GM12874 (cell line): Measurements from ENCODE around the gene SLC1A2.

Source experiments
- TF ChIP-seq, protein P1 (sequence below): IDR thresholded peaks from 2 replicates; pipeline ENCODE4 v1.5.1; 2011; ENCODE audit warnings: low read depth, mild to moderate bottlenecking, control low read depth, low read length, moderate library complexity; ENCODE audit not compliant: insufficient read depth

The SLC1A2 gene

DNA sequence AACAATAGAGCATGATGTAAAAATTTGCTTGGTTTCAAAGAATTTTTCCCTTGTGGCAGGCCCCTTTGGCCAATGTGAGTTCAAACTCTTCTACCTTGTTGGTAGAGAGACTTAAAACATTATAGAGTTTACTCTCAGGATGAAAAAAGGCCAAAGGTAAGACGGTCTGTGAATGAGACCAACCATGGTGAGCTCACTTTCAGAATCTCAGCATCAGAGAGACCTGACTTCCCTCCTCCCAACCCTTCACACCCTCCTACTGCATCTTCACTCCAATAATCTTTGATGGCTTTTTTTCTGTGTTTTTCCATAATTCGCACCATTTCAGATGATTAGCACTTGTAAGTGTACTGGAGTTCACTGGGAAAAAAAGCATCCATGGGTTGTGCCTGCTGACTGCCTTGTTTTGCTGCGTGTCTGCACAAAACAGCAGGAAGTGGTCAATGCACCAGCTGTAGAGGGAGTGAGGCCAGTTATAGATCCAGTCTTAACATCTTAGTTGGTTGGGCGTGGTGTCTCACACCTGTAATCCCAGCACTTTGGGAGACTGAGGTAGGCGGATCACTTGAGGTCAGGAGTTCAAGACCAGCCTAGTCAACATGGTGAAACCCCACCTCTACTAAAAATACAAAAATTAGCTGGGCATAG, 64.1 kb downstream of the SLC1A2 start:
- TF ChIP-seq, protein P1, sequence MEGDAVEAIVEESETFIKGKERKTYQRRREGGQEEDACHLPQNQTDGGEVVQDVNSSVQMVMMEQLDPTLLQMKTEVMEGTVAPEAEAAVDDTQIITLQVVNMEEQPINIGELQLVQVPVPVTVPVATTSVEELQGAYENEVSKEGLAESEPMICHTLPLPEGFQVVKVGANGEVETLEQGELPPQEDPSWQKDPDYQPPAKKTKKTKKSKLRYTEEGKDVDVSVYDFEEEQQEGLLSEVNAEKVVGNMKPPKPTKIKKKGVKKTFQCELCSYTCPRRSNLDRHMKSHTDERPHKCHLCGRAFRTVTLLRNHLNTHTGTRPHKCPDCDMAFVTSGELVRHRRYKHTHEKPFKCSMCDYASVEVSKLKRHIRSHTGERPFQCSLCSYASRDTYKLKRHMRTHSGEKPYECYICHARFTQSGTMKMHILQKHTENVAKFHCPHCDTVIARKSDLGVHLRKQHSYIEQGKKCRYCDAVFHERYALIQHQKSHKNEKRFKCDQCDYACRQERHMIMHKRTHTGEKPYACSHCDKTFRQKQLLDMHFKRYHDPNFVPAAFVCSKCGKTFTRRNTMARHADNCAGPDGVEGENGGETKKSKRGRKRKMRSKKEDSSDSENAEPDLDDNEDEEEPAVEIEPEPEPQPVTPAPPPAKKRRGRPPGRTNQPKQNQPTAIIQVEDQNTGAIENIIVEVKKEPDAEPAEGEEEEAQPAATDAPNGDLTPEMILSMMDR: no peak

DNA sequence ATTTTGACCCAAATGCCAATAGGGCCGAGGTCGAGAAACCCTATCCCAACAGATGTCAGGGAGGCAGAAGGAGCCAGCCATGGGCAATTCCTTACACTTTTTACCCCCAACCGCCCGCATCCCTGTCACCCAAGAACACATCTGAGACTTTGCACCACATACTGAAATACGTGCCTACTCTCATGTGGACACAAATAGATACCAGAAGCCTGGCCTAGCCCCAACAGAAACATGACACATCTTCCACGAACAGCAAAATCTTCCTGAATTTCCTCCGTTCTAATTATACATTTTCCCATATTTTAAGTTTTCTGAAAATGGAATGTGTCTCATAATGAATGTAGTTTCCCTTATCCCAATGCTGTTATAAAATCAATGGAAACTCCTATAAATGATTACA, 64.7 kb downstream of the SLC1A2 start:
- TF ChIP-seq, protein P1: no peak

DNA sequence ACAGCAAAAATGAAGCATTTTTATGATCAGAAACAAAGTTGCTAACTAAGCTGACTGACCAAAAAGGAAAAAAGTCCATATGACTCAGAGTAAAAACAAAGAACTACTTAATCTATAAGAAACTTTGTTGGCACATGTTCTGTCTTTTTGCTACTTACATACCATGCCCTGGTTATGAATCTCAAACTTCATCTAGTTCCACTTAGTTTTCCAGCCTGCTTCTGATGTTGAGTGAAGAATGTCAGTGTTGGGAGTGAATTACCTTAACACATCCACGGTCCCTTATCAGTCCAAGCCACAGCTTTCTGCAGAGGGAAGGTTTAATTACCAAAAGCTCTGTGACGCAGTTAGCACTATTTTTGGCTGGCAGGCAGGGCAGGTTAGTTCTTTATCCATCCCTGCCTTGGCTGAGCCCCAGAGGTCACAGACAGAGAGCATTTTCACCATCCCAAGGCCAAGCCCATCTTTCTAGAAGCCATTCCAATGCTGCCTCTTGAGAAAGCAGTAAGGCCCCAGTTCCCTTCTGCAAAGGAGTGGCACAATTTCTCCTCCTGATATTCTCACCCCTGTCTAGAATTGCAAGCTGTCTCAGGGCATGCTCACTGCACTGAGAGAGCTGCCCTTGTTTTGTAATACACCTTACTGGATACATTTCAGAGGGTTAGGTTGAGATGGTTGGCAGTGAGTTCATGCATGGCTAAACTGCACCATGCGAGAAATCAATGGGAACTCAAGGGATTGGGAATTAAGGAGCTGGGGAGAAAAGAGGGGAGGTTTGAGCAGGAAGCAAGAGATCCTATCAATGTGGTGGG, 67.1 kb downstream of the SLC1A2 start:
- TF ChIP-seq, protein P1: no peak

DNA sequence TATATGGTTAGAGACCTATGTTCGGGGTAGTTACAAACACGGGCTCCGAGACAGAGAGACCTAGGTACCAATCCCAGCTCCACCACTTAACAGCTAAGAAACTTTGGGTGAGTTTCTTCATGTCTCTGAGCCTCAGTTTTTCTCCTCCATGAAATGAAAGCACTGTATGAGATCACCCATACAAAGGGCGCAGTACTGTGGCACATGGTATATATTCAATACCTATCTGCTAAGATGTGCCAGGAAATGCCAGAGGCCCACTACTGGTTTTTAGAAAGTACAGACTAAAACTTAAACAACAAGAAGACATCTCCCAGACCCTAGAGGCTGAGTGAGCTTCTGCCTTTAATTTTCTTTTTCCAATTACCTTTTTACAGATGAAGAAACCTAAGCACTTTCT, 69.5 kb downstream of the SLC1A2 start:
- TF ChIP-seq, protein P1: no peak

DNA sequence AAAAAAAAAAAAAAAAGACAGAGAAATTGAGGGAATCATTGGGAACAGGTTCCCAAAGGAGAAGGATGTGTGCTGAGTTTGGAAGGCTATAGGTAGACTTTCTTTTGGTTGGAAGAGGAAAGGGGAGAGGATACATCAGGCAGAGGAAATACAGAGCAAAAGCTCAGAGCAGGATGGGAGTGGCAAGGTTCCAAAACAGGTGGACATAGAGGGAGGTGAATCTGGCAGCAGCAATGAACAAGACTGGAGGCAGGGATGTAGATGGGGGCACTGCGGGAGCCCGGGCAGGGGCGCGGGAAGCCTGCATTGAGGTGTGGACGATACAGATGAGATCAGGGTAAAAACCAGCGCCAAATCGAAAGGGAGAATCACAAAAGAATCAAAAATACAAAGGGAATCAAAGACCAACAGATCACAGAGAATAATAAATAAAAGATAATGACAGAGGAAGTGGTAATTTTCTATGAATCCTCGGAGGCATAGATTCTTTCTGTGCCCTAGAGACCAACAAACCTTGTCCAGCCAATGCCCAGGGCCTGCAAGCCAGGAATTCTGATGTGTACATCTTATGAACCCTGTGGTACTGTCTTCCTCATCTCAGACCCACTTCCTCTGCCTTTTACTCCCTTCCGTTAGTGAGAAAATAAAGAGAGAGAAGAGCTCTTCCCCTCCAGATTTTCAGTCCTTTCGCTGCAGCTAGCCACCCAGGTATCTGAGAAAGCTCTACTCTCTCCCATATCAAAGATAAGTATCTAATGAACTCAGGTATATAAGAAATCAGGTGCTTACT, 70.3 kb downstream of the SLC1A2 start:
- TF ChIP-seq, protein P1: no peak

DNA sequence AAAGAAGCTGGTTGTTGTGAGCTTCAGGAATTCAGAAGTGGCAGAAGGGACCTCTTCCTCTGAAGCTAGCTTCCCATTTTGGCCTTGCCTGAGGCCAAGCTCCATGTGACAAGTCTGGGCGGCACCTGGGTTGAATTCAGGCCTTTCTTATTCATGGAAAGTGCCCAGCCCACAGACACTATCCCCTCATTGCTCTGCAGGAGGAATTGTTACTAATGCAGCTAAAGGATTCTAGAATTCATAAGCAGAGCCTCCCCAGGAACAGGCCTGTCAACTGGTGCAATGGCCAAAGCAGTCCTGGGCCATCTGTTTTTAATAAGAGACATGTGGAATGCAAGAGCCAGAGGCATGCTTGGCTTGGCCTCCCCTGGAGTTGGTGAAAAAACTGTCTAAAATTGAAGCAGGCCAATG, 71.4 kb downstream of the SLC1A2 start:
- TF ChIP-seq, protein P1: no peak

DNA sequence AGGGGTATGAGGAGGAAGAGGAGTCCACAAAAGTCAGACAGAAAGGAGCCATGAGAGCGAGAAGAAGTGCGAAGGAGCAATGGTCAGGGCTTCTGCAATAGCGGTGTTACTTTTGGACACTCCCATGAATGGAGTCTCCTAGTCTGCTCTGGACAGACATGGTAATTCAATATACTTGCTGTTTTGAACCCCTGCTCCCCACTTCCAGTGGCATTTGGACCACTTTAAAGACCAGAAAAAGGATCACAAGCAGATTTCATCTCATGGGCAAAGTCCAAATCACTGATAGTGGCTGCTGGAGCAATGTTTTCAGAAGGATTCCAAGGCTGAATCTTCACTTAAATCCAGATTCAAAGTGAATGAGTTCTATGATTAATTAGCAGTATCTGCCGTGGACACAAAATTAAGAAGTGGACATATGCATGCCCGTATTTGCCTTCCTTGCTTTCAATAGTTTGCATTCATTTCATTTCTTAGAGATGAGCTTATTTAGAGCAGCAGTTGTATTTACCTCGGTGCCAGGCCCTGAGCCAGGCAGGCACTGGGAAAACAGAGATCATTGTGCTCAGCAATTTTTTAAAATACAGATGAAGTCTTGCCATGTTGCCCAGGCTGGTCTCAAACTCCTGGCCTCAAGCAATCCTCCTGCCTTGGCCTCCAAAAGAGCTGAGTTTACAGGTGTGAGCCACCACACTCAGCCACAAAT, 72.0 kb downstream of the SLC1A2 start:
- TF ChIP-seq, protein P1: no peak
